ENCODE measurements around the gene HKDC1. TPM values are rescaled to one million over a fixed set of nuclear protein-coding genes. Genes with fewer than 3 reads are reported as not detected.

Gene HKDC1
- total RNA-seq, 4 donors from 2014 or later, result 0.06 to 1.5 (median 0.17) TPM; not detected in 1

DNA sequence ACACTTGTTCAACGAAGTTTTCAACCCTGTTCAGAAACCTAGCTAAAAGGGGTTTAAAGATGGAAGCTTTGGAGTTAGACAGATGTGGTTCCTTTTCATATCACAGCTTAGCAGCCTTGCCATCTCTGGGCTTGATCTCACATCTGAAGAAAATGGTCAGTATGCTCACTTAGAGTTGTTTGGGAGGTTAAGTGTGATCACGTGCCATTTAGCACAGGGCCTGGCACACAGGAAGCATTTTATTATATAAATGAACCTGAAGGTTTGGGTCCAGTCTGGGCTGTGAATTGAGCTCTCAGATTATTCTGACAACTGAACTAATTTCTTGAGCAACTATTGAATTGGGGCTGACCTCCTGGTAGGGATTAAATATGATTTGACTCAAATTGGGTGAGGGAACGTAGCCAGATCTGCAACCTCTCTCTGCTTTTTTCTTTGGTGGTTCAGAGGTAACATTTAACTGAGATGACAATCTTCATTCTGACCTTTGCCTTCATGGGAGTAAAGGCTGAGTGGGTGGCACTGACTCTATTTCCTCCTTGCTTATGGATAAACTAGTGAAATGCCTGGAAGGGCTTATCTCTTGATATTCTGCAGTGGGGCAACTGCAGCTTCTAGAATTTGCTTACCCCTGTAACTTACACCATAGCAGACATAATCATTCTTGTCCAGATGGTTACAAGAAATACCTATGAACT lies 10.2 kb upstream of the HKDC1 start:
- Histone ChIP-seq H3K4me3 (no peak overlapping the region), H3K36me3 (peaks cover 40 to 48% (median 43%) of the 10 kb centered on the region in 4 donors), H3K9me3 (no peaks in the 10 kb centered on the region), H3K27me3 (no peaks in the 10 kb centered on the region), H3K4me1 (no peaks in the 10 kb centered on the region), H3K27ac (replicated peaks in 1 of 4) (no peak overlapping the region)
- TF ChIP-seq POLR2AphosphoS5 (IDR thresholded peaks at IDR 0.05), result no peak
- TF ChIP-seq EP300 (IDR thresholded peaks at IDR 0.05), result no peak
- no peak for TF ChIP-seq POLR2A (IDR thresholded peaks at IDR 0.05; ENCODE audit: low read depth)
- TF ChIP-seq, protein P1, sequence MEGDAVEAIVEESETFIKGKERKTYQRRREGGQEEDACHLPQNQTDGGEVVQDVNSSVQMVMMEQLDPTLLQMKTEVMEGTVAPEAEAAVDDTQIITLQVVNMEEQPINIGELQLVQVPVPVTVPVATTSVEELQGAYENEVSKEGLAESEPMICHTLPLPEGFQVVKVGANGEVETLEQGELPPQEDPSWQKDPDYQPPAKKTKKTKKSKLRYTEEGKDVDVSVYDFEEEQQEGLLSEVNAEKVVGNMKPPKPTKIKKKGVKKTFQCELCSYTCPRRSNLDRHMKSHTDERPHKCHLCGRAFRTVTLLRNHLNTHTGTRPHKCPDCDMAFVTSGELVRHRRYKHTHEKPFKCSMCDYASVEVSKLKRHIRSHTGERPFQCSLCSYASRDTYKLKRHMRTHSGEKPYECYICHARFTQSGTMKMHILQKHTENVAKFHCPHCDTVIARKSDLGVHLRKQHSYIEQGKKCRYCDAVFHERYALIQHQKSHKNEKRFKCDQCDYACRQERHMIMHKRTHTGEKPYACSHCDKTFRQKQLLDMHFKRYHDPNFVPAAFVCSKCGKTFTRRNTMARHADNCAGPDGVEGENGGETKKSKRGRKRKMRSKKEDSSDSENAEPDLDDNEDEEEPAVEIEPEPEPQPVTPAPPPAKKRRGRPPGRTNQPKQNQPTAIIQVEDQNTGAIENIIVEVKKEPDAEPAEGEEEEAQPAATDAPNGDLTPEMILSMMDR (IDR thresholded peaks at IDR 0.05), result no peak
- no peak for DNase-seq (ENCODE audit: extremely low spot score)
- intact Hi-C loops (cut with DNase I), result no loop called here
- WGBS, result 86% methylated on average over 3 of the region's 3 CpGs

DNA sequence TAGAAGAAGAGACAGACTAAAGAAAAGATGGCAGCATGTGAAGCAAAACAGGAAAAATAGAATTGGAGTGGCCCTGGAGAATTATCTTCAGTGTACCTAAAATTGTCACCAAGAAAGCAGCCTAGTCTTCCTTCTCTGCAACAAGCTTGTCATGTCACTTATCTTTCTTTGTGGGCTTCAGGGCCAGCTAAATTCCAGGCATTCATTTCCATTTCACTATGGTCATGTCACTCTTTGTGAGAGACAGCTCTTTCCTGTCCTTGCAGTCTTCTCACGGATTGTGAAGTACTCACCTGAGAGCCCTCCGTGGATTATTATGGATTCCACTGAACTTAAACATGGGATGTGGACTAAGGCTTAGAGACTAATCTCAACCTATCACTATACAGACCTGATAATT lies 9.0 kb upstream of the HKDC1 start:
- Histone ChIP-seq H3K4me1 (no peaks in the 10 kb centered on the region), H3K27ac (replicated peaks in 1 of 4) (no peak overlapping the region), H3K36me3 (peaks cover 28 to 37% (median 32%) of the 10 kb centered on the region in 4 donors), H3K4me3 (no peak overlapping the region), H3K27me3 (no peaks in the 10 kb centered on the region), H3K9me3 (no peaks in the 10 kb centered on the region)
- TF ChIP-seq POLR2AphosphoS5 (IDR thresholded peaks at IDR 0.05) (no peak), EP300 (IDR thresholded peaks at IDR 0.05) (no peak)
- no peak for DNase-seq (ENCODE audit: extremely low spot score)
- intact Hi-C loops (cut with DNase I), result no loop called here
- WGBS, result 85% methylated on average over 2 of the region's 2 CpGs

DNA sequence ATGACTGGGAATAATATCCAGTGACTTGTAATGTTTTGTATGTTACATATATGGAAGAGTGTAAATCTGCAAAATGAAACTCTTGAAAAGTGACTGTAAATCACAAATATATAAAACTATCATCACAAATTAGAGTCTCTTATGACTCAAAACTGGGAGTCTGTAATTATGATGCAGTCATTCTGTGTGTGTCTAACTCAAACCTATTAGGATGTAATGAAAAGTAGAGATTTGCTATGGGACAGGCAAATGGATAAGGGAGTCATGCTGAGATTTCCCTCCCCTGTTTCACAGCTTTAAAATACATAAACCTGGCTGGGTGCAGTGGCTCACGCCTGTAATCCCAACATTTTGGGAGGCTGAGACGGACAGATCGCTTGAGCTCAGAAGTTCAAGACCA lies 8.6 kb upstream of the HKDC1 start:
- intact Hi-C loops (cut with DNase I), result no loop called here
- Histone ChIP-seq H3K4me3 (no peak overlapping the region), H3K27me3 (no peaks in the 10 kb centered on the region), H3K27ac (replicated peaks in 1 of 4) (no peak overlapping the region), H3K9me3 (no peaks in the 10 kb centered on the region), H3K4me1 (no peaks in the 10 kb centered on the region), H3K36me3 (peaks cover 24 to 32% (median 28%) of the 10 kb centered on the region in 4 donors)
- 83% methylated on average over 3 of the region's 3 CpGs for WGBS
- TF ChIP-seq POLR2AphosphoS5 (IDR thresholded peaks at IDR 0.05) (no peak), POLR2A (IDR thresholded peaks at IDR 0.05; ENCODE audit: low read depth) (no peak), EP300 (IDR thresholded peaks at IDR 0.05) (no peak)
- TF ChIP-seq, protein P1 (IDR thresholded peaks at IDR 0.05), result no peak
- no peak for DNase-seq (ENCODE audit: extremely low spot score)

DNA sequence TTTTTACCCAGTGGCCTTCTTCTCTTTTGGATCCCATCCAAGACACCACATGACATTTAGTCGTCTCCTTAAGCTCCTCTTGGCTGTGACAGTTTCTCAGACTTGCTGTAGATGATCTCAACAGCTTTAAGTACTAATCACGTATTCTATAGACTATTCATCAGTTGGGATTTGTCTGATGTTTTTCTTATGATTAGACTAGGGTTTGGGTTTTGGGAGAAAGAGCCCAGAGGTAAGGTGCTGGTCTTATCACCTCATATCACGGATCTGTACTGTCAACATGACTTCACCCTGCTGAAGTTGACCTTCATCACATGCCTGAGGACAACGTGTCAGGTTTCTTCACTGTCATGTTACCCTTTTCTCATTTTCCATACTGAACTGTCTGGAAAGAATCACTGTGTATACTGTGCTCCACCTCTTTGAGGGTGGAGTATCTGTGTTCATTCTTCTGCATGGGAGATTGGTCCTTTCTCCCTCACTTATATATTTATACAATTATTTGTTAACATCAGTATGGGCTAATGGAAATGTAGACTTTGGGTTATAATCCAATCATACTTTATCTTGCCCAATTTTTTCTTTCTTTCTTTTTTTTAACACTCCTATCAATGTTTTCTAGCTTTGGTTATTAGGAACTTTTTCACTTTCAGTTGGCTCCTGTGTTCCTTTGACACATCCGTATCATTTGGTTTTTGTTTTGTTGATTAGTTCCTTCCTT lies 6.4 kb upstream of the HKDC1 start:
- 53% methylated on average over 5 of the region's 5 CpGs for WGBS
- intact Hi-C loops (cut with DNase I), result no loop called here
- Histone ChIP-seq H3K4me1 (no peaks in the 10 kb centered on the region), H3K9me3 (no peaks in the 10 kb centered on the region), H3K4me3 (no peak overlapping the region), H3K27me3 (peaks cover 0 to 10% (median 0%) of the 10 kb centered on the region in 4 donors), H3K36me3 (peaks cover 2 to 10% (median 6%) of the 10 kb centered on the region in 4 donors), H3K27ac (replicated peaks in 1 of 4) (no peak overlapping the region)
- no peak for DNase-seq (ENCODE audit: extremely low spot score)
- TF ChIP-seq, protein P1 (IDR thresholded peaks at IDR 0.05), result no peak
- TF ChIP-seq POLR2A (IDR thresholded peaks at IDR 0.05; ENCODE audit: low read depth) (no peak), POLR2AphosphoS5 (IDR thresholded peaks at IDR 0.05) (no peak), EP300 (IDR thresholded peaks at IDR 0.05) (no peak)

DNA sequence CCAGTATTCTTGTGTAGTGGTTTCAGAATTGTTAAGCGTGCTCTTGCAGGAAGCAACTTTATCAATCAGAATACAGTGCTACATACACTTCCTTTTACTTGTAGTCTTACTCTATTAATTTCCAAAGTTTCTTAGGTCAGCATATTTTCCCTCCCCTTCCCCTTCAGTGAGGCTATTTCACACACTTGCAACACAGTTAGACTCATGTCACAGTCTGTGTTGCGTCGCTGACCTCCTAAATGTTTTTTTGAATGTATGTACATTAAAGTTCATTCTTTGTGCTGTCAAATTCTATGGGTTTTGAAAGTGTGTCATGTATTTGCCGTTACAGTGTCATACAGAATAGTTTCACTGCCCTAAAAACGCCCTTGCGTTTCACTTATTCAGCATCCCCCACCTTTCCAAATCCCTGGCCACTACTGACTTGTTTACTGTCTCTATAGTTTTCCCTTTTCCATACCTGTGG lies 5.4 kb upstream of the HKDC1 start:
- Histone ChIP-seq H3K9me3 (no peaks in the 10 kb centered on the region), H3K27me3 (peaks cover 0 to 14% (median 0%) of the 10 kb centered on the region in 4 donors), H3K36me3 (peaks cover 0 to under 1% (median 0%) of the 10 kb centered on the region in 4 donors), H3K27ac (replicated peaks in 1 of 4) (no peak overlapping the region), H3K4me1 (no peaks in the 10 kb centered on the region), H3K4me3 (no peak overlapping the region)
- 77% methylated on average over 6 of the region's 6 CpGs for WGBS
- TF ChIP-seq, protein P1 (IDR thresholded peaks at IDR 0.05), result no peak
- no peak for TF ChIP-seq EP300 (IDR thresholded peaks at IDR 0.05)
- no peak for TF ChIP-seq POLR2AphosphoS5 (IDR thresholded peaks at IDR 0.05)
- TF ChIP-seq POLR2A (IDR thresholded peaks at IDR 0.05; ENCODE audit: low read depth), result no peak
- DNase-seq (ENCODE audit: extremely low spot score), result no peak
- intact Hi-C loops (cut with DNase I), result no loop called here

Data from esophagus muscularis mucosa (tissue), 4 donors.